NCI-H446 (cell line): ENCODE data around the gene EPM2A.
A peak's percentile ranks its signal among the peaks of the same experiment; 100 is the strongest.
"Not testable (repeated sequence)": the region's sequence is repeated elsewhere in the genome, so short reads cannot be mapped to it uniquely, and the experiment has no call there.

Source experiments
- DNase-seq, 2 experiments: peaks; one replicate each; lab custom pipeline; 2025; lab: John Stamatoyannopoulos, UW

The EPM2A gene

DNA sequence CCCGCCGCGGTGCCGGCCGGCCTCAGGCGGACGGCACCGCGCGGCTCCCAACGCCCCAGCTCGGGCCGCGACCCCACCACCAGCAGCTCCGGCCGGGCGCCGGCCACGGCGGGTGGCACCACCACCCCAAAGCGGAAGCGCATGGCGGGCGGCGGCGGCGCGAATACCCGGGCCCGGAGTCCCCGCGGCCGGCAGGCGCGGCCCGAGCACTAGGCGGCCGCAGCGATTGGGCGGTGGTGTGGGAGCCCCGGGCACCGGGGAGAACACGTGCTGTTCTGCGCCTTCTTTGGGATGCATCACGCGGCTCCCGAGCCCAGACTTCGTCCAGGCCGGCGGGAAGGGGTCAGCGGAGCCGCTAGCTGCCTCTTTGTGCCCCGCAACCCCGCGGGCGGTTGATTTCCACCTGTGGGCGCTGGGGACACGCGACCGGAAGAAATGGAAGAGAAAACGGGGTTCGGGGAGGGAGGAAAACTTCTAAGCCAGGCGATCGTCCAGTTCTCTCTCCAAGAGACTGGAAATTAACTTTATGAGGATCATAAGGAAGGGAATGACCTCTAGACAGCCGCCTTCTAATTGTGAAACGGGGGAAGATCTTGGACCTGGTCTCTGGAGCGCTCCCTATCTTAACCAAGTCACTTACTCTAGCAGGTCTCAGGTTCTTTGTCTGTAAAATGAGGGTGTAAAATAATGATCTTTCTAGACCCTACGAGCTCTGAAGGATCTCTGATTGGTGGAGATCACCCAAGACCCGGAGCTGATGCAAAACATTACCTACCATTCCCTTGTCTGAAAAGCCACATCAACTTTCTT lies at the start of gene EPM2A:
Gene EPM2A, minus strand, starts transcription at position 165 of the 810 bp plus-strand sequence. Its CDS starts 22 bp downstream, at position 143.
- peak in 1 of 2 experiments; percentile 71 for DNase-seq

DNA sequence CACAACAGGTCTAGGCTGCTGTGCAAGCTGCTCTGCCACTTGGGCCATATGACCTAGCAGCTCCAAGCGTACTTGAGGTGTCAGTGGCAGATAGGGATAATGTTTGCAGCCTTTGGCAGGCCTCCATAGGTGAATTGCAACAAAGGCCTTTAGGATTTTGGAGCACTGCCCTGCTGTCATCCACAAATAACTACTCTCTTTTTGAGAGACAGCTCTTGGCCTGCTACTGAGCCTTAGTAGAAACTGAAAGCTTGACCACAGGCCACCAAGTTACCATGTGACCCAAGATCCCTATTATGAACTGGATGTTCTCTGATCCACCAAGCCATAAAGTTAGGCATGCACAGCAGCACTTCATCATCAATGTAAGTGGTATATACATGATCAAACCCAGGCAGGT lies 49.4 kb upstream of the EPM2A start:
- DNase-seq: no peak

DNA sequence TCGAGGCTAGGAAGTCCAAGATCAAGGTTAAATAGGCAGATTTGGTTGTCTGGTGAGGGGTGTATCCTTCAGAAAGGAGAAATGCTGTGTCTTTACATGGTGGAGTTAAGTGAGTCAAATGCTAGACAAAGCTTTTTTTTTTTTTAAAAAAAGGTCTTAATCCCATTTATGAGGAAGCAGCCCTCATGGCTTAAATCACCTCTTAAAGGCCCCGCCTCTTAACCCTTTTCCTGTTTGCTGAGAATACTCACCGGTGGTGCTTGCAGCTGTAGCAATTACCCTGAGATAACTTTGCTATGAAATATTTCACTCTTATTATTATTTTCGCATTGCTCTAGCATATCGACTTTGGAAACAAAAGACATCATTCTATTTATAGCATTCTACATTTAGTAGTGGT lies 48.5 kb upstream of the EPM2A start:
- no peak for DNase-seq

DNA sequence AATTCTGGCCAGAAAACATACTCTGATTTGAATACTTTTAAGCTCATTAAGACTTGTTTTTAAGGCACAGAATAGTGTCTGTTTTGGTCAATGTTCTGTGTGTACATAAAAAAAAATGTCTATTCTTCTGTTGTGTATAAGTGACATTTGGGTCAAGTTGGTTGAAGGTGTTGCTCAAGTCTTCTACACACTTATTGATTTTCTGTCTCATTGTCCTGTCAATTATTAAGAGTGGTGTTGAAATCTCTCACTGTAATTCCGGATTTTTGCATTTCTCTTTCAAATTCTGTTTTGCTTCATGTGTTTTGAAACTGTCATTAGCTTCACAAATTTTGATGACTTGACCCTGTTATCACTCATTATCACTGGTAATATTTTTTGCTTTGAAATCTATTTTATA lies 37.5 kb upstream of the EPM2A start:
- no peak for DNase-seq

DNA sequence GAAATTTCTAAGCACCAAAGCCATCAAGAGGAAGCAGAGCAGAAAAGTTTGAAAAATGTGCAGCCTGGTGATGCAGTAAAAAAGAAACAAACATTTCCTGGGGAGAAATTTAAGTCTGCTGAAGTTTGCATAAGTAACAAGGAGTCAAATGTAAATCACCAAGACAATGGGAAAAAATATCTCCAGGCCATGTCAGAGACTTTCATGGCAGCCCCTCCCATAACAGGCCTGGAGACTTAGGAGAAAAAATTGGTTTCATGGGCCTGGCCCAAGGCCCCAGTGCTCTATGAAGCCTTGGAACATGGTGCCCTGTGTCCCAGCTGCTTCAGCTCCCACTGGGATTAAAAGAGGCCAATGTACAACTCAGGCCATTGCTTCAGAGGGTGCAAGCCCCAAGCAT lies 30.1 kb upstream of the EPM2A start:
- DNase-seq: no peak

DNA sequence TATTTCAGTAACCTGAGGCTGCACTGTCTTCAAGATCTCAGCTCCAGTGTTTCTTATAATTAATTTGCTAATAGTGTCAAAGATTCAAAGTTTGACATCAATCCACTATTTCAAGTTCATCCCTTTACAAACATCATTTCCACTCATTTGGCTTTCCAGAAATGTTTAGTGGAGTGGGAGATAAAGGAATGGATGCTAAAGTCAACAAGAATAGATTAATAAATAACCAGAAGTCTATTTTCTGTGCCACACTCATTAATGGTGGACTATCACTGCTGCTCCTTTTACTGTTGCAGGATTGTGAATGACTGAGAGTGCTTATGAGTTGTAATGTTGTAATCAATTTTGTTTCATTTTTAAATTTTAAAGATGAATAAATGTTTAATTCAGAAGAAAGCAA lies 28.4 kb upstream of the EPM2A start:
- DNase-seq: no peak

DNA sequence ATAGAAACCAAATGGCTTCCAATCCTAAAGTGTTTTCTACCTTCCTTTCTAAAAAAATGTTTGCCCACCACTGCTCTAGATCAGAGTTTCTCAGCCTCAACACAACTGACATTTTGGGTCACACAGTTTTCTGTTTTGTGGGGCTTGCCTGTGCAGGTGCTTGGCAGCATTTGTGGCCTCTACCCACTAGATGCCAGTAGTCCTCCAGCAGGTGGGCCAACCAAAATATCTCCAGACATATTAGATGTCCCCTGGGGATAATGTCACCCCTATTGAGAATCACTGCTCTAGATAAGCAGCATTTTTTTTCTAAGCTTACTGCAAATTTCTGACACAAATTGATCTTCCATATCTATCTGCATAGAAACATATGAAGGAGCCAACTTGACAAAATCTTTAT lies 26.3 kb upstream of the EPM2A start:
- no peak for DNase-seq

DNA sequence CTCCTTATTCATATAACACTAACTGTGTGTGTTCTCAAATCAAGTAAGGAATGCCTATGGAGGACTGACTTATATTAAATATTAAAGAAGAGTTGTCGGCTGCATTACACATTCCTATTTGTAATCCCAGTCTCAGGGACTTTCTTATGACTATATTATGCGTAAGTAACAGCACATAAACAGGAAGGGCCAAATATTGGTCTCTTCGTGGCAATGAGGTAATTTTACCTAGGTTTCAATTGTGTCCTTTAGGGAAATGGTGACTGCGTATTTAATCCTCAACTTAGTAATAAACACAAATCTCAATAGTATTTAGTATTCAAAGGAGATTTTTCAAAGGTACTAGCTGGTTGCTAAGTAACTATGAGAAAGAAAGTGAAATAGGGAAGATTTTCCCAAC lies 22.8 kb upstream of the EPM2A start:
- no peak for DNase-seq

DNA sequence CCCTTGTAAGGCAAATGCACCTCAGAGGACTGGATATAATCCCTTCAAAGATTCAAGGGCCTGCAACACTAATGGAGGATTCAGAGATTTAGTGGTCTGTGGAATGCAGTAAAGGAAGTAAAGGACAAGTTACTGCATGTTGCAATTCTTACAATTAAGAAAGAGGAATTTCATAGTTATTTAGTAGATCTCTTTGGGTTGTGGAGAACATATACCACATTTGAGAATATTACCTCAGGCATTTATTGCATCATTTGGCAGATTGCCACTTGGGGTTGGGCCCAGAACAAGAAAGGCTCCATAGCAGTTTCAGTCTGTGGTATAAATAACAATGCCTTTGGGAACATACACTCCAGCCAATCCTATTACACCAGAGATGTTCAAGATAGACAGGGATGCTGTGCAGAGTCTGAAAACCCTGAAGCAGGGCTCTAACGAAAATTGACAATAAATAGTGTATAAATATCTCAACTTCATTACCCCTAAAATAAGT lies 20.9 kb upstream of the EPM2A start:
- peak in 1 of 2 experiments; percentile 20 for DNase-seq

DNA sequence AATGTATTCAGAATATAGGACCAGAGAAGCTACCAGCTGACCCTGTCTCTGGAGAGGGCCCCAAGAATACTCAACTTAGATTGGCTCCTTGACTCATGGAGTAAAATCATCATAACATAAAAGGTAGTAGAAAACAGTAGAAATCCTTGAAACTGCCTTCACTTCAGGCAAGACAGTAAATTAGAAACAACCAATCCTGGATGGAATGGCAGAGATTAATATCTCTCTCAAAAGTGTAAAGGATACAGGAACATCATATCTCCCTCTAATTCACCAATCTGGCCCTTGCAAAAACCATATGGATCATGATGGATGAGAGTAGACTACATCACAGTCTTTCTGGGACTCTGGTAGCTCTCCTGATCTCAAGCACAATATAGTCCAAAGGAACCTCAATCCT lies 20.4 kb upstream of the EPM2A start:
- no peak for DNase-seq

DNA sequence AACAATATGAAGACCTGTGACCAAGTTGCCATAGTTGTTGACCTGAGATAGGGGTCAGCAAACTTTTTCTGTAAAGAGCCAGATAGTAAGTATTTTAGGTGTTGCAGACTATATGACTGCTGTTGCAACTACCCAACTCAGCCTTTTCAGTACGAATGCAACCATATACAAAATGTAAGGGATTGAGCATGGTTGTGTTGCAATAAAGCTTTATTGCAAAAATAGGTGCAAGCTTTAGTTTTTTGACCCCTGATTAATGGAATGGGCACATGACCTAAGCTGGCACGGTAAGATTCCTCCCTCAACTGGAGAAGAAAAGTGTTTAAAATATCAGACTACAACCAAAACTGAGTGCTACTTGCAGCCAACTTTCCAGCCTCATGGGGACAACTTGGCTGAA lies 17.3 kb upstream of the EPM2A start:
- DNase-seq: no peak

DNA sequence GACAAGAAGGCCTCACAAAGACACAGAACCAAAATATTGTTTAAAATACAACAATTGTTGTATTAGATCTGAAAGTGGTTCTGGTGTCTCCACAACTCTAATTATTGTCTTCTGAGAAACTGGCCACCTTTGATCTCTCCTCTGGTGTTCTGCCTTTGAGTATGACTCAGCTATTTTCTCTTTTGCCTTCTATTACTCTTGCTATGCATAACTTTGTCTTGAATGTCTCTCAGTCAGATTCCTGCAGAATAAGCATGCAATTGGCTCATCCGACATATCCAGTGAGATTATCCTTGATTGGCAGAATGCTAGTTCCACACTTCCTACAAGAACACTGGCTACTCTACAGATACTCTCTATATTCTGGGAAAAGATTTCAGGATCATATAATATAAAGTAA lies 14.3 kb upstream of the EPM2A start:
- no peak for DNase-seq

DNA sequence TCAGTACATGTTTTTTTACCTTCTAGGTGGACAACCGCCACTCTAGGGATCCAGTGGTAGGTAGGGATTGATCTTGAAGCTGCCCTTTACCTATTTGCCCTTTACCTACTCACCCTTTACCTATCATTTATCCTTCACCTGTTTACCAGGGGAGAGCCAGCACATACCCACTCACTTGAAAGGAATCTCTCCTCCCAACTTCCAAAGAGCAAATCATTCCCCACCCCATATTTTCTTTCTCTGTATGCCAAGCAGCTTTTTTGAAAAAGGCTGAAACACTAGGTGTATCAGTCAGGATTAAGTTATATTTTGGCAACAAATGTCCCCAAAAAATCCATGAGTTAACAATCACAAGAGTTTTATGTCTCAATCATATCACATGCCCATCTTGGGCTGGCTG lies 10.5 kb upstream of the EPM2A start:
- no peak for DNase-seq

DNA sequence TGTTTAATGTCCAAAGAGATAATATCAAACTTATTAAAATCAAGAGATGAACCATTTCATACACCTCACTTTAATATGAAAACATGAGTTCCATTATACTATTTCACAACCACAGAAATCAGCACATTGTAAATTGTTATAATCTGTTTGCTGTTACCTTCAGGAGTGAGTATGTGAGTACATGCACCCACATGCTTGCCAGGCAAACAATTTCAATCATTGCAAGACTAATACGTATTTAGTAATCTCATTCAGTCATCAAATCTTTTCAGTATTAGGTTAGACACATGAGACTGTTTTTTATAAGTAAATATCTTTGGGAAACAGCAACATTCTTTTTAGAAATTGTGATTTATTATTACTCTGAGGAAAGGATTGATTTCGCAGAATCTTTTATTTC lies 9.3 kb upstream of the EPM2A start:
- DNase-seq: no peak

DNA sequence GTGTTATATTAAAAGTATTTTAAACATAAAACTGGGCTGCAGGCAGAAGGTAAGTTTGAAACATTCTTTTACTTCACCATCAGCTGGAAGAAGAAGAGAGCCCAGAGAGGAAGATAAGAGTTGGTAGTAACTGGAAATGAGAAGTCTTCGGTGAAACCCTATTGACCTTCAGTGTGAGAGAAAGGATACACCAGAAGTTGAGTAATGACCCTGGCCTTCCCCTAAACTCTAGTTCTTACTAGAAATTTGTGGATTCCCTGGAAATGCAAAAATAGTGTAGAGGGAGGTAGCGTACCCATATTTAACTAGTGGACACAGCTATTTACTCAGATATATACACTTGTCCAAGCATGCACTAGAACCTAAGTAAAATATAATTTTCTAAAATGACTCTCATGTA lies 8.0 kb upstream of the EPM2A start:
- DNase-seq: no peak

DNA sequence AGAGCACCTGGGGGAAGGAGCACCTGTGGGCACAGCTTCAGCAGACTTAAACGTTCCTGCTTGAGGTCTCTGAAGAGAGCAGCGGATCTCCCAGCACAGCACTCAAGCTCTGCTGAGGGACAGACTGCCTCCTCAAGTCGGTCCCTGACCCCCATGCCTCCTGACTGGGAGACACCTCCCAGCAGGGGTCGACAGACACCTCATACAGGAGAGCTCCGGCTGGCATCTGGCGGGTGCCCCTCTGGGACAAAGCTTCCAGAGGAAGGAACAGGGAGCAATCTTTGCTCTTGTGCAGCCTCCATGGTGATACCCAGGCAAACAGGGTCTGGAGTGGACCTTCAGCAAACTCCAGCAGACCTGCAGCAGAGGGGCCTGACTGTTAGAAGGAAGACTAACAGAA lies 7.2 kb upstream of the EPM2A start:
- DNase-seq: not testable (repeated sequence)

DNA sequence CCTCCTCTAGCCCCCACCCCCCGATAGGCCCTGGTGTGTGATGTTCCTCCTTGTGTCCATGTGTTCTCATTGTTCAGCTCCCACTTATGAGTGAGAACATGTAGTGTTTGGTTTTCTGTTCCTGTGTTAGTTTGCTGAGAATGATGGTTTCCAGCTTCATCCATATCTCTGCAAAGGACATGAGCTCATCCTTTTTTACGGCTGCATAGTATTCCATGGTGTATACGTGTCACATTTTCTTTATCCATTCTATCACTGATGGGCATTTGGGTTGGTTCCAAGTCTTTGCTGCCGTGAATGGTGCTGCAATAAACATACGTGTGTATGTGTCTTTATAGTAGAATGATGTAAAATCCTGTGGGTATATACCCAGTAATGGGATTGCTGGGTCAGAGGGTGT lies 4.4 kb upstream of the EPM2A start:
- DNase-seq: not testable (repeated sequence)

DNA sequence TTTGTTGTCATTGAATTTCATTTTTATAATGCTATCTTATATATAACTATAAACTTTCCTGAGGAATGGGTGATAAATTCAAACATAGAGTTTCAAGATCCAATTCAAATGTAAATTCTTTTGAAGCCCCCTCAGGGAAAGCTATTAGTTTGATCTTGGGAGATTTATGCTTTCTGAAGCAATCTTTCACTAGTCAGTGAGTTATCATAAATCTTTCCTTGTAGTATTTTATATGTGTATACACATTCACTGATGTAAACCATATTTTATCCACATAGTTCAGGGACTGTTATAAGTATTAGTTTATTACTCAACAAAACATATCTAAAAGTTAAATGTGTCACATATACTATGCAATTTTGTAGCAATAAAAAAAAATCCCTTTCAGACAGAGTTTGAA lies 2.9 kb upstream of the EPM2A start:
- no peak for DNase-seq

DNA sequence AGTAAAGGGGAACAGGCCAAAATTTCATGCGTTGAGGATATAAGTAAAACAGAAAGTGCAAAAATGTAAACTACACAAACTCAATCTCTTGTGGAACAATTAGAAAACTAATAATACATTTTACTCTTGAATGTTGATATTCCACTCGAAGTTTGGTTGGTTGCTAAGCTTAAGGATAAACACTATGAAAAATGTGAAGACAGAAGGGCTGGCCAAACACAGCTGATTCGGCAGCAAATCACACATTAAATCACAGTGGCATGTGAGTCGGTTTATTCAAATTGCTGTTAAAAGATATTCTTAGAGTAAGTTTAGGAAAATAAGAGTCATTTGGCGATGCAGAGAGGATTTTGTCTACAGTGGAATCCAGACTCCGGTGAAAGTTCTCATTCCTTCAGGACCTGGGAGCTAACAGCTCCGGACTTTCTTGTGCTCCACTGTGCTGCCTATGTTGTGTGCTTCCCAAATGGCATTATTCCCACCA lies 1.4 kb upstream of the EPM2A start:
- no peak for DNase-seq

DNA sequence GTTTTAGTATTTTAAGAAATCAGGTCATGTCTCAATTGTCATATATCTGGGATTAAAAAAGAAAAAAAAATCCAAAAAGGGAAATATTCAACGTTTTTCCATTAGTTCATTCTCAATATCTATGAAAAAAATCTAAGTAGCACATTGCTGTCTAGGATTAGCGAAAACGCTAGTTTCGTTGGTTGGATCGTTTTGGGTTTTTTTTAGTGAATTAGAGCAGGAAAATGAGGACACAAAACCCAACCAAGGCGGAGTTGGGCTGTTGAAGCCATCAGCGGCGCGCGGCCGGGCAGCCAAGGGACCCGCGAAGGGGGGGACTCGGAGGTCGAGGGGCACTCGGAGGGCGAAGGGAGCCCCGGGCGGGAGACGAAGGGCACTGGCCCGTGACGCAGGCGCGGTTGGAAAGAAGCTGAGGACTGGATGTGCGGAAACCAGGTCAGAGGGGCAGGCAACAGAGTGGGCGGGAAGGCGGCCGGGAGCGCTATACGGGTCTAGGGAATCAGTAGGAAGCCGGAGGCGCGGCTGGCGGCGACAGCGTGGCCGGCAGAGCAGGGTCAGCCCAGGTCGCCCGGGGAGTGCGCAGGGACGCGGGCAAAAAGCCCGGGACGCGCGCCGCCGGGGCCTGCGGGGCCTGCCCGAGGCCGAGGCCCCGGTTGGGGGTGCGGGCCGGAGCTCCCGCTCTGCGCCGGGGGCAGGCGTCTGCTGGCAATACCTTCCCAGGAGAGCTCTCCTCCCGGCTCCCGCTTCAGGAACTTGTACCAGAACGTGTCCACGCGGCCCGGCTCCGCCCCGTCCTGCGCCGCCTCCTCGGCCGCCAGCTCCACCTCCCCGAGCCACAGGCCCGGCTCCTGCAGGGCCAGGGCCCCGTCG lies 599 bp downstream of the EPM2A start:
- peak; percentile 59 to 88 for DNase-seq

DNA sequence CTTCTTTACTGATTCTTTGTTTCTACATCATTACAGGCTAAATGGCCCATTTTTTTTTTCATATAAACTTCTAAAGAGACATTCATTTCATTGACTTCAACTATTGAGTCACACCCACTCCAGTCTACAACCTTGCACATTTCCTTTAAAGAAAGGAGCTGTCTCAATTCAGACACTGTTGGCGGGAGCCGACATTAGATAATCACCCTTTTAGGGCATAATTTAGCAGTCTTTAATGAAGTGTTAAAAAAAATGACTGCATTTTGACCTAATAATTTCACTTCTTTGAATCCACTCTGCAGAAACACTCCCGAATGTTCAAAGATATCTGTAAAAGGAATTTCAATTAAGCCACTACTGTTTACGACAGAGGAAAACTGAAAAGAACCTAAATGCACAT lies 1.5 kb downstream of the EPM2A start:
- DNase-seq: no peak

DNA sequence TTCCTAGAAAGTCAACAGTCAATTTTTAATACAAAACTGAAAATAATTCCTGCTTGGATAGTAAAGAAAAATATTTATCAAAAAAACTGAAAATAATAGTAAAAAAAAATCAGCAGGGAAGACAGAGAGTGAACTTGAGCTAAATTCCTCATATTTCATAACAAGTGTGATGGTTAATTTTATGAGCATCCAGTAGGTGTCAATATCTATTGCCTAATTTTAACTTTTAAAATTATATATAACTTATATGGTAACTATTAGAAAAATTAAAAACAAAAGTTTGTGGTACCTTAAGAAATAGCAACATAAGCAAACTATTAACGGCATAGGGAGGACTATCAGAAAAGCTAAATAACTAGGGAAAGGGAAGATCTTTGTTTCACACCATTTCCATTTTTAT lies 2.1 kb downstream of the EPM2A start:
- DNase-seq: no peak

DNA sequence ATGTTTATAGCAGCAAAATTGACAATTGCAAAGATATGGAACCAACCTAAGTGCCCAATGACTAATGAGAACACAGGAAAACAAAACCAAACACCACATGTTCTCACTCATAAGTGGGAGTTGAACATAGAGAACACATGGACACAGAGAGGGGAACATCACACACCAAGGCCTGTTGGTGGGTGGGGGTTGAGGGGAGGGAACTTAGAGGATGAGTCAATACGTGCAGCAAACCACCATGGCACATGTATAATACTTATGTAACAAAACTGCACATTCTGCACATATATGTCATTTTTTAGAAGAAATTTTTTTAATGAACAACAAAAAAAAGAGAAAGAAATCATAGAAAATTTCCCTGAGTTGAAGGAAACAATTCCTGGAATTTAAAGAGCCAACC lies 3.9 kb downstream of the EPM2A start:
- DNase-seq: no peak
